Mesenchymal stem cell (in vitro differentiated cells and primary cell): Measurements from ENCODE around the gene TRIM24. TPM values are rescaled to one million over a fixed set of nuclear protein-coding genes. Genes with fewer than 3 reads are reported as not detected.
"Not testable (repeated sequence)": the region's sequence is repeated elsewhere in the genome, so short reads cannot be mapped to it uniquely, and the experiment has no call there.

Source experiments
- DNase-seq: peaks from one replicate; pipeline ENCODE4 v3.0.0-alpha.2; 2013
- H2AFZ ChIP-seq: one replicate; pipeline ENCODE4 v1.6.1; 2013; ENCODE audit warnings: low read depth, mild to moderate bottlenecking, control low read depth, inconsistent platforms, low read length, moderate library complexity
- H2AK5ac ChIP-seq: 2 replicates; pipeline ENCODE4 v1.6.1; 2013; ENCODE audit warnings: low read length, moderate library complexity, mild to moderate bottlenecking, inconsistent platforms; ENCODE audit not compliant: severe bottlenecking
- H2BK120ac ChIP-seq: one replicate; pipeline ENCODE4 v1.6.1; 2013; ENCODE audit warnings: low read depth, mild to moderate bottlenecking, inconsistent platforms, low read length, moderate library complexity
- H2BK12ac ChIP-seq, 2 experiments: one replicate each; pipeline ENCODE4 v1.6.1; 2013; ENCODE audit warnings: inconsistent platforms in 2 of 2, low read length in 2 of 2, mild to moderate bottlenecking in 2 of 2, moderate library complexity in 2 of 2, control low read depth in 1 of 2
- H2BK15ac ChIP-seq: one replicate; pipeline ENCODE4 v1.6.1; 2013; ENCODE audit warnings: mild to moderate bottlenecking, low read depth, inconsistent platforms; ENCODE audit not compliant: poor library complexity, severe bottlenecking
- H2BK5ac ChIP-seq: 2 replicates; pipeline ENCODE4 v1.6.1; 2013; ENCODE audit warnings: low read depth, mild to moderate bottlenecking, low read length, control low read depth, inconsistent platforms; ENCODE audit not compliant: poor library complexity, severe bottlenecking
- H3K14ac ChIP-seq, 2 experiments: one replicate each; pipeline ENCODE4 v1.6.1; 2013; ENCODE audit warnings: inconsistent platforms in 2 of 2, low read length in 2 of 2, control low read depth in 1 of 2, mild to moderate bottlenecking in 1 of 2, moderate library complexity in 1 of 2
- H3K18ac ChIP-seq, 2 experiments: one replicate each; pipeline ENCODE4 v1.6.1; 2013; ENCODE audit warnings: inconsistent platforms in 2 of 2, low read length in 2 of 2, control low read depth in 1 of 2, low read depth in 1 of 2, mild to moderate bottlenecking in 1 of 2
- H3K23ac ChIP-seq, 2 experiments: one replicate each; pipeline ENCODE4 v1.6.1; 2013; ENCODE audit warnings: inconsistent platforms in 2 of 2, low read length in 2 of 2, mild to moderate bottlenecking in 2 of 2, moderate library complexity in 2 of 2, control low read depth in 1 of 2
- H3K27ac ChIP-seq: 2 replicates; pipeline ENCODE4 v1.5.1; 2013; ENCODE audit warnings: mild to moderate bottlenecking, moderate library complexity, low read length, control low read depth, inconsistent platforms; ENCODE audit not compliant: poor library complexity, severe bottlenecking
- H3K27me3 ChIP-seq, 2 experiments: 2 replicates each; pipeline versions ENCODE4 v1.6.1 to v1.7.0; 2013; ENCODE audit warnings: low read length in 2 of 2, mild to moderate bottlenecking in 2 of 2, moderate library complexity in 2 of 2, control low read depth in 1 of 2, inconsistent platforms in 1 of 2; ENCODE audit not compliant: control insufficient read depth in 1 of 2, insufficient read depth in 1 of 2
- H3K36me3 ChIP-seq, 2 experiments: 2 replicates each; pipeline versions ENCODE4 v1.6.1 to v1.7.0; 2013; ENCODE audit warnings: low read length in 2 of 2, control low read depth in 1 of 2, inconsistent platforms in 1 of 2, low read depth in 1 of 2, mild to moderate bottlenecking in 1 of 2; ENCODE audit not compliant: insufficient read depth in 2 of 2, control insufficient read depth in 1 of 2
- H3K4ac ChIP-seq, 2 experiments: one replicate each; pipeline ENCODE4 v1.6.1; 2013; ENCODE audit warnings: inconsistent platforms in 2 of 2, low read length in 2 of 2, mild to moderate bottlenecking in 2 of 2, moderate library complexity in 2 of 2, control low read depth in 1 of 2, low read depth in 1 of 2
- H3K4me1 ChIP-seq: 2 replicates; pipeline ENCODE4 v1.6.1; 2013; ENCODE audit warnings: low read depth, low read length, control low read depth; ENCODE audit not compliant: control insufficient read depth, insufficient read depth
- H3K4me2 ChIP-seq: 2 replicates; pipeline ENCODE4 v1.6.1; 2013; ENCODE audit warnings: low read length, mild to moderate bottlenecking, inconsistent platforms; ENCODE audit not compliant: poor library complexity, severe bottlenecking
- H3K4me3 ChIP-seq, 2 experiments: 2 replicates each; pipeline versions ENCODE4 v1.5.1 to v1.7.0; 2013; ENCODE audit warnings: low read length in 2 of 2, mild to moderate bottlenecking in 2 of 2, control low read depth in 1 of 2, low read depth in 1 of 2; ENCODE audit not compliant: insufficient read depth in 1 of 2
- H3K79me1 ChIP-seq: replicated peaks from 2 replicates; pipeline ENCODE4 v1.6.1; 2013; ENCODE audit warnings: mild to moderate bottlenecking, control low read depth, low read length, inconsistent platforms; ENCODE audit not compliant: poor library complexity, severe bottlenecking
- H3K9ac ChIP-seq: 2 replicates; pipeline ENCODE4 v1.7.0; 2013; ENCODE audit warnings: mild to moderate bottlenecking, low read length, moderate library complexity
- H3K9me3 ChIP-seq: 2 replicates; pipeline ENCODE4 v1.7.0; 2013; ENCODE audit warnings: mild to moderate bottlenecking, low read length; ENCODE audit not compliant: control insufficient read depth
- H4K8ac ChIP-seq: one replicate; pipeline ENCODE4 v1.6.1; 2013; ENCODE audit warnings: inconsistent platforms, mild to moderate bottlenecking, low read length, moderate library complexity
- H4K91ac ChIP-seq: one replicate; pipeline ENCODE4 v1.6.1; 2013; ENCODE audit warnings: mild to moderate bottlenecking, low read length, inconsistent platforms
- WGBS: methylation state at CpG from one replicate; pipeline ENCODE4 v1.1.7; 2013; ENCODE audit warnings: mixed read lengths; 5-methylcytosine and 5-hydroxymethylcytosine counted together
- polyA plus RNA-seq, 2 experiments: library from polyadenylated mRNA; stranded (reverse); fragments of 200-250 nt; gene quantifications; one replicate each; pipeline ENCODE4 v1.2.3, GENCODE V29; 2013

The TRIM24 gene
- polyA plus RNA-seq (2013, experiment 1 of 2): 14.3 TPM
- polyA plus RNA-seq (2013, experiment 2 of 2): 14.5 TPM

- Histone ChIP-seq H3K4me2 (peak within 1 kb of the TSS; percentile 87), H3K4me1 (peaks cover 2% of the 10 kb centered on the region), H3K18ac (peak within 1 kb of the TSS; percentile 73 to 99), H2BK5ac (peak within 1 kb of the TSS; percentile 86), H3K27me3 (no peaks in the 10 kb centered on the region), H2BK15ac (peak within 1 kb of the TSS; percentile 89), H3K9ac (peak within 1 kb of the TSS; percentile 94), H4K91ac (peak within 1 kb of the TSS; percentile 57), H2AFZ (peak within 1 kb of the TSS; percentile 95), H2BK12ac (peak within 1 kb of the TSS in 1 of 2 experiments; percentile 96), H3K14ac (peak within 1 kb of the TSS in 1 of 2 experiments; percentile 99), H3K23ac (peak within 1 kb of the TSS; percentile 80 to 90), H3K9me3 (no peaks in the 10 kb centered on the region), H3K79me1 (no peaks in the 10 kb centered on the region), H3K4ac (peak within 1 kb of the TSS; percentile 47 to 75), H3K27ac (peak within 1 kb of the TSS; percentile 73), H2BK120ac (peak within 1 kb of the TSS; percentile 71), H4K8ac (peak within 1 kb of the TSS; percentile 89), H3K4me3 (peak within 1 kb of the TSS; percentile 90 to 98), H3K36me3 (peaks cover 0 to 5% of the 10 kb centered on the region in 2 experiments), H2AK5ac (no peak within 1 kb of the TSS)
- no peak for DNase-seq
- under 1% methylated on average over 43 of the region's 59 CpGs for WGBS
These were observed at the start of gene TRIM24 for GRCh38 chr7:138460176-138460648. Gene TRIM24, plus strand, starts transcription at chr7:138460259. Its CDS starts 290 bp downstream, at chr7:138460549.

DNA sequence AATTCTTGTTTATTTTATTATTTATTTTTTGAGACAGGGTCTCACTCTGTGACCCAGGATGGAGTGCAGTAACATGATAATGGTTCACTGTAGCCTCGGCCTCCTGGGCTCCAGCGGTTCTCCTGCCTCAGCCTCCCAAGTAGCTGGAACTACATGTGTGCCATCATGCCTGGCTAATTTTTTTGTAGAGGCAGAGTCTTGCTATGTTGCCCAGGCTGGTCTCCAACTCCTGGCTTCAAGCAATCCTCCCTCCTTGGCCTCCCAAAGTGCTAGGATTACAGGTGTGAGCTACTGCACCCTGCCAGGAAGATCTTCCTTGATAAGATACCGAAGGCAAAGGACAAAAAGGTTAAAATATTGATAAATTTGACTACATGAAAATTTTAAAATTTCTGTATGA, 48.0 kb upstream of the TRIM24 start:
- H4K91ac ChIP-seq, H3K79me1 ChIP-seq, H3K27me3 ChIP-seq, H2BK120ac ChIP-seq, H2AK5ac ChIP-seq, H2BK5ac ChIP-seq, H3K36me3 ChIP-seq, H3K4me3 ChIP-seq, H3K27ac ChIP-seq, H3K9ac ChIP-seq, H3K4ac ChIP-seq, DNase-seq, H3K9me3 ChIP-seq, H3K14ac ChIP-seq, H4K8ac ChIP-seq, H3K18ac ChIP-seq, H2AFZ ChIP-seq, H2BK12ac ChIP-seq, H3K4me1 ChIP-seq, H2BK15ac ChIP-seq, H3K23ac ChIP-seq, H3K4me2 ChIP-seq: not testable (repeated sequence)
- WGBS: 88% methylated on average over 2 of the region's 3 CpGs

- not testable (repeated sequence) for H2AFZ ChIP-seq, H4K91ac ChIP-seq, H2BK5ac ChIP-seq, H3K36me3 ChIP-seq, H4K8ac ChIP-seq, H2BK12ac ChIP-seq, H2AK5ac ChIP-seq, H3K4me2 ChIP-seq, H3K14ac ChIP-seq, H3K79me1 ChIP-seq, H3K18ac ChIP-seq, H3K27me3 ChIP-seq, DNase-seq, H3K4me3 ChIP-seq, H2BK120ac ChIP-seq, H3K4ac ChIP-seq, H2BK15ac ChIP-seq, H3K23ac ChIP-seq, H3K9ac ChIP-seq, H3K9me3 ChIP-seq, H3K27ac ChIP-seq, H3K4me1 ChIP-seq
- WGBS: 96% methylated on average over 5 of the region's 6 CpGs
These were observed 47.1 kb upstream of the TRIM24 start for GRCh38 chr7:138412921-138413320.

DNA sequence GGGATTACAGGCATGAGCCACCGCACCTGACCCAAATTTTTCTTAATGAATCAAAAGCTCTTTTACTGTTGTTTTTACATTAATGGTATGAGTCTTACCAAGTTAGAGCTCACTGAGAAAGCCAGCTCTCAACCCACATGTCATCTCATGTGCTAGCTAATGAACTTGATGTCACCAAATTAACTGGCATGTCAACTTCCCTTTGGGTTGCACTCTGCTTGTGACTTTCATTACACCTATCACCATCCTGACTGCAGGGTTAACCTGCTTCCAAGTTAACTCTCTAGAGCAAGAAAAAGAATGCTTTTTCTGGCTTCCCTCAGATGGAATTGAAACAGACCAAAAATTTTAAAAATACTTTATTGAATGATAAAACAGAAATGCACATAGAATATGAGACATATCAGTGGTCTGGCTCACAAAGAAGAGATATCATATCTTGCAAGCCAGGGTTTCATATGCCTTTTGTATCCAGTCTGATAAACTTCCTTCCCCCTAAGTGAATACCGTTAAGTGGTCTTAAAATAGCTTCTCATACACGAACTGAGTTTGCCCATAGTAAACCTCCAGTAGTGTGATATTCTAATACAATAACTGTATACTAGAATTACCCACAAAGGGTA, 42.9 kb upstream of the TRIM24 start:
- Histone ChIP-seq H3K14ac (no peak overlapping the region), H2BK12ac (no peak overlapping the region), H3K27ac (no peak overlapping the region), H4K8ac (no peak overlapping the region), H3K4me2 (no peak overlapping the region), H3K36me3 (no peaks in the 10 kb centered on the region), H3K4ac (no peak overlapping the region), H2BK15ac (no peak overlapping the region), H4K91ac (no peak overlapping the region), H2BK5ac (no peak overlapping the region), H3K23ac (no peak overlapping the region), H2BK120ac (no peak overlapping the region), H2AK5ac (no peak overlapping the region), H3K4me3 (no peak overlapping the region), H3K4me1 (no peaks in the 10 kb centered on the region), H3K18ac (no peak overlapping the region), H3K9me3 (peaks cover 10% of the 10 kb centered on the region), H3K27me3 (no peaks in the 10 kb centered on the region), H2AFZ (no peak overlapping the region), H3K79me1 (no peaks in the 10 kb centered on the region), H3K9ac (no peak overlapping the region)
- no CpG with 5 or more reads among the region's 3 CpGs for WGBS
- no peak for DNase-seq
